ENCODE data around the gene DRAP1.

The DRAP1 gene

GRCh38 chr11:65906602-65907001 is 12.6 kb upstream of the DRAP1 start:
- DNase-seq = peak; percentile 46

- DNase-seq = no peak
Measured at GRCh38 chr11:65907878-65908277, 11.3 kb upstream of the DRAP1 start.

GRCh38 chr11:65911682-65912568 is 7.3 kb upstream of the DRAP1 start:
- peak; percentile 92 for DNase-seq

- DNase-seq = peak; percentile 94
Measured at GRCh38 chr11:65912845-65913244, 6.4 kb upstream of the DRAP1 start.

- DNase-seq = no peak
Measured at GRCh38 chr11:65915101-65915820, 4.0 kb upstream of the DRAP1 start.

GRCh38 chr11:65915821-65916251 is 3.4 kb upstream of the DRAP1 start:
- DNase-seq = peak; percentile 98

GRCh38 chr11:65916391-65916790 is 2.8 kb upstream of the DRAP1 start:
- no peak for DNase-seq

GRCh38 chr11:65917077-65917433 is 2.2 kb upstream of the DRAP1 start:
- DNase-seq = no peak

GRCh38 chr11:65917434-65918210 is 1.6 kb upstream of the DRAP1 start:
- DNase-seq = no peak

- peak; percentile 59 for DNase-seq
Measured at GRCh38 chr11:65918211-65919140, 750 bp upstream of the DRAP1 start, which contains the start of gene C11orf68. Gene C11orf68 (minus strand): TSS chr11:65919062. CDS start chr11:65919031, 31 bp downstream.

- no peak for DNase-seq
Measured at GRCh38 chr11:65919573-65920371, 546 bp downstream of the DRAP1 start.

- DNase-seq = no peak
Measured at GRCh38 chr11:65920372-65920802, 1.2 kb downstream of the DRAP1 start.

GRCh38 chr11:65921033-65921555 is 1.9 kb downstream of the DRAP1 start:
- no peak for DNase-seq

GRCh38 chr11:65921876-65922275 is 2.6 kb downstream of the DRAP1 start:
- no peak for DNase-seq

GRCh38 chr11:65922565-65922964 is 3.3 kb downstream of the DRAP1 start:
- DNase-seq = no peak

- no peak for DNase-seq
Measured at GRCh38 chr11:65925397-65925796, 6.2 kb downstream of the DRAP1 start.

- DNase-seq = no peak
Measured at GRCh38 chr11:65927904-65928397, 8.7 kb downstream of the DRAP1 start.

- no peak for DNase-seq
Measured at GRCh38 chr11:65928667-65929066, 9.4 kb downstream of the DRAP1 start.

GRCh38 chr11:65931773-65932557 is 12.7 kb downstream of the DRAP1 start:
- DNase-seq = no peak

- DNase-seq = no peak
Measured at GRCh38 chr11:65932558-65932919, 13.3 kb downstream of the DRAP1 start.
